Stimulated activated CD4-positive, alpha-beta T cell treated with anti-CD3 and anti-CD28 coated beads, TNF-alpha, amount 100 ng/mL, for 4 hours (primary cell): ENCODE data around the gene BPIFA2.

Source experiments
- DNase-seq, 3 experiments: peaks; one replicate each; pipeline ENCODE4 v3.0.0-alpha.2; 2020; ENCODE audit warnings: low read depth in 3 of 3

The BPIFA2 gene

GRCh38 chr20:33192912-33193501 lies 25.0 kb downstream of the BPIFA2 start:
- no peak for DNase-seq

DNA sequence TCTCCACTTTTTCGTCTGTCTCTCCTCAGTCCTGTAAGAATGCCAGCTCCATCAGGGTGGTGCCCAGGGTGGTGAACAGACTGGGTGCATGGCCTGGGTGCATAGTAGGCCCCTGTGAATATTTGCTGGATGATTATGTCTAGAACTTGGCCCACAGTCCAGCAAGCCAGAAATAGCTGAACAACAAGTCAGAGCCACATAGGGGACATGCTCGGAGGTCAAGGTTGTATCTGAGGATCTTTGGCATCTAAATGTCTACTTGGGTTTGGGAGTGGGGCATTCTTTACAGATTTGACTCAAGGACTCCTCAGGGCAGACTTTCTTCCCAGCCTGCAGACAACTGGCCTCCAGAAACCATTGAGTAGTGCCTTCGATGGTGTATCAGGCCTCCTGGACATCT lies 31.1 kb downstream of the BPIFA2 start:
- no peak for DNase-seq

DNA sequence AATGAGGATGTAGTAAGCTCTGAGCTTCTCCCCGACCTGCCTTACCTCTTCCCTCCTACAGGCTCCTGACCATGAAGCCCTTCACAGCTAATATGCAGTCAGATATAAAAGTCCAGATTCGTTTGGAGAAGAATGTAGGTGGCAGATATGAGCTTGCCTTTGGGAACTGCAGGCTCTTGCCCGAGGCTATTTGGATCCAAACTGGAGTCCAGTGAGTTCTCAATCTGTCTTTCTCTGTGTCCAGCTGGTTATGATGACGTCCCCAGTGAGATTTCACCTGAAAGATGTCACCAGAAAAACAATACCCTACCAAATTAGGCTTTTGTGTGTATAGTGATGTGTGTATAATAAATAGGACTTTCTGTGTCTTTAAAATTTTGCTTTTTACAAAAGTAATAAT lies 34.5 kb downstream of the BPIFA2 start:
- no peak for DNase-seq

DNA sequence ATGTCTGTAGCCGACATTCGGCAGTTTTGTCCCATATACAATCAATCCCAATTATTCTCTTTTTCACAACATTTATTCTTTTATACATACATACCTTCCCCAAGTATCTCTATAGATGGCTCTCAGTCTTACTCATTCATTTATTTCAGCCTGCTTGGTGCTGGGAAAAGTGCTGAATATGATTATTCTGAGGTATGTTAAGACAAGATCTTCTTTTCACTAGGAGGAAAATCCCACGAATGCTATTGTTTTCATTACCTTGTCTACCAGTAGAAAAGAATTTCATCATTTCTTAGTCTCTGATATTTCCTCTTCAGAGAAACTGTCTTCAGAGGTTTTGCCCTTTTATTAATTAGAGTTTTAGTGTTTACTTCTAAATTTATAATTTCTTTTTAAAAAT lies 35.5 kb downstream of the BPIFA2 start:
- DNase-seq: no peak

GRCh38 chr20:33209789-33210188 lies 41.8 kb downstream of the BPIFA2 start:
- peak in 1 of 3 experiments; percentile 2 for DNase-seq

DNA sequence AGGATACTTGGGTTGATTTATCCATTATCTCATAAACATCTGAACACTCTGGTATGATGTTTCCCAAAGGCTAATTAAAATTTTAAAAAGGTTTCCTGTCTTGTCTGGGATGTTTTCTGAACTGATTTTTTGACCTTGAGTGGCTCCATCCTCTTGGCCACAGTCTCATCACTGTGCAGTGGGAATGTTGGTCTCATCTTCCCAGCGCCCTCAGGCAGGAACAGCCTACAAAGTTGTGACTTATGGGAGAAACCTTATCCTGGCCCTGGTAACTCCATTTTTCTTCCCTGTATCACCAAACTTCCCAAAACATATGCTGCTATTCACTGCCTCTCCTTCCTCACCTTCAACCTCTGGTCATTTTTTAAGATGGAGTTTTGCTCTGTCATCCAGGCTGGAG lies 42.4 kb downstream of the BPIFA2 start:
- no peak for DNase-seq

DNA sequence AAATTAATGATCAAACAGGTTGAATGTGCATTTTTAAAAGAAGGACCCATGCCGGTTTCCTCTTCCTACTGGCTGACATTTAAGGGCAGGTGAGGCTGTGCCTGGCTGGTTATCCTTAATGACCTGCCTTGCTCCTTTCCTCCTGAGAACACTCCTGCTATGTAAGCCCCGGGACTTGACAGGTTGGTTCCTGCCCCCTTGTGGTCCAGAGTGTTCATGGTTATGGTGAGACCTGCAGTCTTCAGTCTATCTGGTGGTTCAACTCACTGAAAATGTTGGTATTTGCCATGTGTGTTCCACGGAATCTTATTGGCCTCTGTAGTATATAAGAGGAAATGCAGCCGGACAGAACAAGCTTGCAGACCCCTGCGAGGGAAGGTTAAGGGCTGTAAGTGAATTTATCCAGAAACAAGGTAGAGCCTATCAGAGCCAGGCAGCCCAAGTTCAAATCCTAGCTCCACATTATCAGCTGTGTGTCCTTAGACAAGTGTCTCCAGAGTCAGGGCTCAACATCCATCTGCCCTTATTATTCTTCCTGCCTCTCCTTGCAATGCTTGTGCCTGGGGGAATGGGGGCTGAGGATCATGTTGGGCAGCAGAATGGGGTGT lies 44.0 kb downstream of the BPIFA2 start:
- DNase-seq: no peak

- no peak for DNase-seq
Measured at GRCh38 chr20:33217052-33217451, 49.1 kb downstream of the BPIFA2 start, which contains the start of gene BPIFA3. Gene BPIFA3, plus strand, starts transcription at chr20:33217352. Its CDS starts 185 bp downstream, at chr20:33217537.

DNA sequence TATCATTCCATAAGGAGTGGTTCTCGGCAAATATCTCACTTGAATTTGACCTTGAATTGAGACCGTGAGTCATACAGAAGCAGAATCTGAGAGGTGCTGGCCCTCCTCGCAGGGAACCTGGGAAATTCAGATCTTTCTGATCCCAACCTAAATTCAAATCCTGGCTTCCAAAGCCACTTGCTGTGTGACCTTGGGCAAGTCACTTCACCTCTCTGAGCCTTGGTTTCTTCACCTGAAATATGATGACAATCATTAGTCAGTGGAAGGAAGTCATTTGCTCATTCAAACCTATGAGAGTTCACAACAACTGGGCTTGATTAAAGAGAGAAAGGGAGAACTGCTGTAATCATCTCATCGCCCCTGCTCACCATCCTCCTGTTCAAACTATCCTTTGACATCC lies 56.4 kb downstream of the BPIFA2 start:
- no peak for DNase-seq

- no peak for DNase-seq
Measured at GRCh38 chr20:33229843-33230242, 61.9 kb downstream of the BPIFA2 start.
